ENCODE data around the gene NOXA1. TPM values are rescaled to one million over a fixed set of nuclear protein-coding genes. Genes with fewer than 3 reads are reported as not detected.
A peak's percentile ranks its signal among the peaks of the same experiment; 100 is the strongest.
"Not testable (repeated sequence)": the region's sequence is repeated elsewhere in the genome, so short reads cannot be mapped to it uniquely, and the experiment has no call there.

NOXA1 gene
- total RNA-seq, 1 experiment from 2014 or later, result 8.2 TPM

- Mint-ChIP-seq H3K4me3 (ENCODE audit: unreplicated experiment) (no peak overlapping the region), H3K27me3 (ENCODE audit: insufficient read depth, unreplicated experiment) (no peaks in the 10 kb centered on the region), H3K36me3 (ENCODE audit: insufficient read depth, unreplicated experiment) (peaks cover 12% of the 10 kb centered on the region), H3K4me1 (ENCODE audit: insufficient read depth, unreplicated experiment) (peaks cover 4% of the 10 kb centered on the region), H3K27ac (ENCODE audit: low read depth, unreplicated experiment) (peak overlapping the region; percentile 63), H3K9me3 (ENCODE audit: unreplicated experiment) (no peaks in the 10 kb centered on the region)
- ChIA-PET POLR2A (interaction anchor here (5.6 kb wide), 1 partner anchor 15 kb away, joined by 62 read pairs; the partner anchor contains the start of genes EXD3 and NOXA1), CTCF (interaction anchor here (0.6 kb wide), 1 partner anchor 61 kb away, joined by 3 read pairs; no protein-coding TSS in a partner anchor)
- TF ChIP-seq, protein P1, sequence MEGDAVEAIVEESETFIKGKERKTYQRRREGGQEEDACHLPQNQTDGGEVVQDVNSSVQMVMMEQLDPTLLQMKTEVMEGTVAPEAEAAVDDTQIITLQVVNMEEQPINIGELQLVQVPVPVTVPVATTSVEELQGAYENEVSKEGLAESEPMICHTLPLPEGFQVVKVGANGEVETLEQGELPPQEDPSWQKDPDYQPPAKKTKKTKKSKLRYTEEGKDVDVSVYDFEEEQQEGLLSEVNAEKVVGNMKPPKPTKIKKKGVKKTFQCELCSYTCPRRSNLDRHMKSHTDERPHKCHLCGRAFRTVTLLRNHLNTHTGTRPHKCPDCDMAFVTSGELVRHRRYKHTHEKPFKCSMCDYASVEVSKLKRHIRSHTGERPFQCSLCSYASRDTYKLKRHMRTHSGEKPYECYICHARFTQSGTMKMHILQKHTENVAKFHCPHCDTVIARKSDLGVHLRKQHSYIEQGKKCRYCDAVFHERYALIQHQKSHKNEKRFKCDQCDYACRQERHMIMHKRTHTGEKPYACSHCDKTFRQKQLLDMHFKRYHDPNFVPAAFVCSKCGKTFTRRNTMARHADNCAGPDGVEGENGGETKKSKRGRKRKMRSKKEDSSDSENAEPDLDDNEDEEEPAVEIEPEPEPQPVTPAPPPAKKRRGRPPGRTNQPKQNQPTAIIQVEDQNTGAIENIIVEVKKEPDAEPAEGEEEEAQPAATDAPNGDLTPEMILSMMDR (IDR thresholded peaks at IDR 0.05; ENCODE audit: unreplicated experiment), result no peak
- BruUV-seq (replicated peaks), result no TSS peak
- intact Hi-C loops (cut with micrococcal nuclease), result no loop called here
- no peak for DNase-seq (ENCODE audit: unreplicated experiment)
Measured at GRCh38 chr9:137408651-137409405, 14.4 kb upstream of the NOXA1 start.

DNA sequence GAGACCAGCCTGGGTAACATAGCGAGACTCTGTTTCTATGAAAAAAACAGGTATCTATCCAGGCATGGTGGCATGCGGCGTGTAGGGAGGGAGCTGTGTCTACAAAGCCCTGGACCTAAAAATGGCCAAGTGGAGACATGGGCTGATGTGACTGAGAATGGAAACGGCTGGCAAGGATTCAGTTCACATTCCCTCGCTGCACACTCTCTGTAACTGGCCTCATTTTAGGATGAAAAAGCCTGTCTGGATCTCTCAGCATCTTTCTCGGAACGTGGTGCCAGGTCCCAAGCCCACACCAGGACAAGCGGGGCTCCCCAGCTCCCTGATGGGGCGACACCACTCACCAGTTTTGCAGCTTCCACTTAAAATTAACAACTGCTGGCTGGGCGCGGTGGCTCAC, 13.7 kb upstream of the NOXA1 start:
- TF ChIP-seq, protein P1 (IDR thresholded peaks at IDR 0.05; ENCODE audit: unreplicated experiment), result no peak
- Mint-ChIP-seq H3K9me3 (ENCODE audit: unreplicated experiment) (no peaks in the 10 kb centered on the region), H3K27ac (ENCODE audit: low read depth, unreplicated experiment) (peak overlapping the region; percentile 63), H3K36me3 (ENCODE audit: insufficient read depth, unreplicated experiment) (peaks cover 6% of the 10 kb centered on the region), H3K4me1 (ENCODE audit: insufficient read depth, unreplicated experiment) (peaks cover 8% of the 10 kb centered on the region), H3K27me3 (ENCODE audit: insufficient read depth, unreplicated experiment) (no peaks in the 10 kb centered on the region), H3K4me3 (ENCODE audit: unreplicated experiment) (no peak overlapping the region)
- POLR2A ChIA-PET, result interaction anchor here (1.0 to 5.6 kb wide), 2 partner anchors 11 to 14 kb away, joined by 3 to 62 read pairs; partner anchors contain the start of genes EXD3 and NOXA1
- CTCF ChIA-PET, result interaction anchor here (0.6 kb wide), 1 partner anchor 61 kb away, joined by 3 read pairs; no protein-coding TSS in a partner anchor
- intact Hi-C loops (cut with micrococcal nuclease), result no loop called here
- BruUV-seq (replicated peaks), result no TSS peak
- no peak for DNase-seq (ENCODE audit: unreplicated experiment)

DNA sequence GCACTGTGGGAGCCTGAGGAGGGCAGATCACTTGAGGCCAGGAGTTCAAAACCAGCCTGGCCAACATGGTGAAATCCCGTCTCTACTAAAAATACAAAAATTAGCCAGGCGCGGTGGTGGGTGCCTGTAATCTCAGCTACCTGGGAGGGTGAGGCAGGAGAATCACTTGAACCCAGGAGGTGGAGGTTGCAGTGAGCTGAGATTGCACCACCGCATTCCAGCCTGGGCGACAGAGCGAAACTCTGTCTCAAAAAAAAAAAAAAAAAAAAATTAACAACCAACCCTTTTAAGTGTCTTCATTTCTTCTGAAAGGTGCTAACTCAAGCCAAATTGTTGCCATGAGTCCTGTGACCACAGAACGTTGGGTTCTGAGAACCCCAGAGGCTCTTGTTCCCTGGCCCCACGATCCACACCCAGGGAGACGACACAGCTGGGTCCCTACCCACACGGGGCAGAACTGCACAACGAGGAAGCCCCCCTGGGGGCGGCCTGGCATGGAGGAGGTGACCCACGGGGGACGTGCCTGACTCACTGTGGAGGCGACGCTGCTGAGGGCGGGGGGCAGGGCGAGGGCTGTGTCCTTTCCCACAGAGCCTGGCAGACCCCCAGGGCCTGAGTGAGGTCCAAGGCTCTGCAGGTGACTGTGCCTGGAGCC, 12.8 kb upstream of the NOXA1 start:
- Mint-ChIP-seq H3K4me3 (ENCODE audit: unreplicated experiment) (peak overlapping the region; percentile 55), H3K27ac (ENCODE audit: low read depth, unreplicated experiment) (peak overlapping the region; percentile 19)
- BruUV-seq (replicated peaks); H3K4me1 Mint-ChIP-seq (ENCODE audit: insufficient read depth, unreplicated experiment); H3K9me3 Mint-ChIP-seq (ENCODE audit: unreplicated experiment); H3K36me3 Mint-ChIP-seq (ENCODE audit: insufficient read depth, unreplicated experiment); H3K27me3 Mint-ChIP-seq (ENCODE audit: insufficient read depth, unreplicated experiment); intact Hi-C loops (cut with micrococcal nuclease): not testable (repeated sequence)
- CTCF ChIA-PET, result interaction anchor here (0.7 kb wide), 2 partner anchors 87 to 109 kb away, joined by 3 read pairs; no protein-coding TSS in a partner anchor
- POLR2A ChIA-PET, result interaction anchor here (0.8 to 5.6 kb wide), 3 partner anchors 10 to 562 kb away, joined by 3 to 62 read pairs (median 4); partner anchors contain the start of genes EXD3 and NOXA1
- DNase-seq (ENCODE audit: unreplicated experiment), result peak; percentile 62

GRCh38 chr9:137410891-137411249, 12.3 kb upstream of the NOXA1 start:
- no peak for DNase-seq (ENCODE audit: unreplicated experiment)
- peaks cover 8% of the 10 kb centered on the region for H3K4me1 Mint-ChIP-seq (ENCODE audit: insufficient read depth, unreplicated experiment)
- H3K9me3 Mint-ChIP-seq (ENCODE audit: unreplicated experiment), result no peaks in the 10 kb centered on the region
- CTCF ChIA-PET, result no interaction called here
- TF ChIP-seq, protein P1 (IDR thresholded peaks at IDR 0.05; ENCODE audit: unreplicated experiment), result no peak
- POLR2A ChIA-PET, result interaction anchor here (5.6 kb wide), 1 partner anchor 13 kb away, joined by 62 read pairs; the partner anchor contains the start of genes EXD3 and NOXA1
- no TSS peak for BruUV-seq (replicated peaks)
- no peak overlapping the region for H3K27ac Mint-ChIP-seq (ENCODE audit: low read depth, unreplicated experiment)
- H3K27me3 Mint-ChIP-seq (ENCODE audit: insufficient read depth, unreplicated experiment), result no peaks in the 10 kb centered on the region
- peak overlapping the region; percentile 55 for H3K4me3 Mint-ChIP-seq (ENCODE audit: unreplicated experiment)
- intact Hi-C loops (cut with micrococcal nuclease), result no loop called here
- peaks cover 9% of the 10 kb centered on the region for H3K36me3 Mint-ChIP-seq (ENCODE audit: insufficient read depth, unreplicated experiment)

All from MCF 10A (cell line).